Measurements from ENCODE around the gene BRPF1.

BRPF1 gene

GRCh38 chr3:9784965-9785364 lies 53.4 kb downstream of the BRPF1 start:
- Mint-ChIP-seq H3K27me3 (ENCODE audit: low read depth) (no peaks in the 10 kb centered on the region), H3K4me1 (peaks cover 4% of the 10 kb centered on the region), H3K9me3 (no peaks in the 10 kb centered on the region), H3K36me3 (ENCODE audit: low read depth) (peaks cover 71% of the 10 kb centered on the region), H3K27ac (peak overlapping the region in 1 of 3 experiments; percentile 64), H3K4me3 (no peak overlapping the region)
- TF ChIP-seq, protein P1, sequence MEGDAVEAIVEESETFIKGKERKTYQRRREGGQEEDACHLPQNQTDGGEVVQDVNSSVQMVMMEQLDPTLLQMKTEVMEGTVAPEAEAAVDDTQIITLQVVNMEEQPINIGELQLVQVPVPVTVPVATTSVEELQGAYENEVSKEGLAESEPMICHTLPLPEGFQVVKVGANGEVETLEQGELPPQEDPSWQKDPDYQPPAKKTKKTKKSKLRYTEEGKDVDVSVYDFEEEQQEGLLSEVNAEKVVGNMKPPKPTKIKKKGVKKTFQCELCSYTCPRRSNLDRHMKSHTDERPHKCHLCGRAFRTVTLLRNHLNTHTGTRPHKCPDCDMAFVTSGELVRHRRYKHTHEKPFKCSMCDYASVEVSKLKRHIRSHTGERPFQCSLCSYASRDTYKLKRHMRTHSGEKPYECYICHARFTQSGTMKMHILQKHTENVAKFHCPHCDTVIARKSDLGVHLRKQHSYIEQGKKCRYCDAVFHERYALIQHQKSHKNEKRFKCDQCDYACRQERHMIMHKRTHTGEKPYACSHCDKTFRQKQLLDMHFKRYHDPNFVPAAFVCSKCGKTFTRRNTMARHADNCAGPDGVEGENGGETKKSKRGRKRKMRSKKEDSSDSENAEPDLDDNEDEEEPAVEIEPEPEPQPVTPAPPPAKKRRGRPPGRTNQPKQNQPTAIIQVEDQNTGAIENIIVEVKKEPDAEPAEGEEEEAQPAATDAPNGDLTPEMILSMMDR (IDR thresholded peaks at IDR 0.05; ENCODE audit: unreplicated experiment in 3 of 3), result no peak

GRCh38 chr3:9785602-9786001 lies 54.1 kb downstream of the BRPF1 start:
- no peaks in the 10 kb centered on the region for H3K27me3 Mint-ChIP-seq (ENCODE audit: low read depth)

GRCh38 chr3:9786209-9786739 lies 54.7 kb downstream of the BRPF1 start:
- Mint-ChIP-seq H3K36me3 (ENCODE audit: low read depth) (peaks cover 65% of the 10 kb centered on the region), H3K4me1 (peaks cover 8% of the 10 kb centered on the region), H3K4me3 (no peak overlapping the region), H3K27ac (peak overlapping the region in 2 of 3 experiments; percentile 48 to 49), H3K27me3 (ENCODE audit: low read depth) (no peaks in the 10 kb centered on the region), H3K9me3 (no peaks in the 10 kb centered on the region)
- TF ChIP-seq, protein P1 (IDR thresholded peaks at IDR 0.05; ENCODE audit: unreplicated experiment in 3 of 3), result no peak

More at GRCh38 chr3:9785602-9786001, 54.1 kb downstream of the BRPF1 start:
- TF ChIP-seq, protein P1 (IDR thresholded peaks at IDR 0.05; ENCODE audit: unreplicated experiment in 3 of 3), result no peak
- Mint-ChIP-seq H3K4me1 (peaks cover 5% of the 10 kb centered on the region), H3K27ac (peak overlapping the region; percentile 3 to 65 (median 64)), H3K9me3 (no peaks in the 10 kb centered on the region), H3K4me3 (no peak overlapping the region), H3K36me3 (ENCODE audit: low read depth) (peaks cover 72% of the 10 kb centered on the region)

- Mint-ChIP-seq H3K9me3 (no peaks in the 10 kb centered on the region), H3K4me1 (peaks cover 11% of the 10 kb centered on the region), H3K4me3 (peak overlapping the region in 1 of 3 experiments; percentile 18), H3K27ac (peak overlapping the region in 2 of 3 experiments; percentile 3 to 48), H3K27me3 (ENCODE audit: low read depth) (no peaks in the 10 kb centered on the region), H3K36me3 (ENCODE audit: low read depth) (peaks cover 62% of the 10 kb centered on the region)
- TF ChIP-seq, protein P1 (IDR thresholded peaks at IDR 0.05; ENCODE audit: unreplicated experiment in 3 of 3), result peak in 2 of 3 experiments; percentile 10 to 25
These were observed 55.5 kb downstream of the BRPF1 start for GRCh38 chr3:9786825-9787669.

DNA sequence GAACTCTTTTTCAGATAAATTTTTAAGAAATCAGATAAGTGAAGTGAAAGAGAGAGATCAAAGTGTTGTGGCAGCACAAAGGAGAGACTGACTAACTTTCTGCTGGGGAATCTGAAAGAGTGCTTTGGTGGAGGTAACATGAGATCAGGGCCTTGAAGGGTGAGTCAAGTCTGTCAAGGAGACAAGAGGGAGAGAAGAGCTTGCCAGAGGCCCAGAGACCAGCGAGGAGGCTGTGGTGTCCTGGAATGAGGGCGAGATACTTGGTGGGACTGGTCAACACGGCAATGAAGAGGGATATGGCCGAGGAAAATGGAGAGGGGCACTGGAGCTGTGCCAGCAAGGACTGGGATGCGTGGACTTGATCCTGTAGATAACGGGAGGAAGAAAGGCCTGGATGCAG lies 56.2 kb downstream of the BRPF1 start:
- no peaks in the 10 kb centered on the region for H3K27me3 Mint-ChIP-seq (ENCODE audit: low read depth)
- H3K36me3 Mint-ChIP-seq (ENCODE audit: low read depth), result peaks cover 56% of the 10 kb centered on the region
- TF ChIP-seq, protein P1 (IDR thresholded peaks at IDR 0.05; ENCODE audit: unreplicated experiment in 3 of 3), result no peak

More for the DNA sequence above, 56.2 kb downstream of the BRPF1 start:
- H3K4me3 Mint-ChIP-seq, result peak overlapping the region; percentile 1 to 18 (median 7)
- peak overlapping the region; percentile 3 to 11 (median 6) for H3K27ac Mint-ChIP-seq
- H3K9me3 Mint-ChIP-seq, result no peaks in the 10 kb centered on the region
- H3K4me1 Mint-ChIP-seq, result peaks cover 12% of the 10 kb centered on the region

Measured in nephron (organoid).